GM18858 (cell line): ENCODE measurements around the gene PTPRN2.
"Not testable (repeated sequence)": the region's sequence is repeated elsewhere in the genome, so short reads cannot be mapped to it uniquely, and the experiment has no call there.

Experiments
- ATAC-seq: cut with Tn5 transposase; IDR thresholded peaks from one replicate; pipeline ENCODE4 v1.9.1; 2021; ENCODE audit not compliant: unreplicated experiment

PTPRN2 gene

GRCh38 chr7:158357106-158357897 lies 230.3 kb downstream of the PTPRN2 start:
- no peak for ATAC-seq

DNA sequence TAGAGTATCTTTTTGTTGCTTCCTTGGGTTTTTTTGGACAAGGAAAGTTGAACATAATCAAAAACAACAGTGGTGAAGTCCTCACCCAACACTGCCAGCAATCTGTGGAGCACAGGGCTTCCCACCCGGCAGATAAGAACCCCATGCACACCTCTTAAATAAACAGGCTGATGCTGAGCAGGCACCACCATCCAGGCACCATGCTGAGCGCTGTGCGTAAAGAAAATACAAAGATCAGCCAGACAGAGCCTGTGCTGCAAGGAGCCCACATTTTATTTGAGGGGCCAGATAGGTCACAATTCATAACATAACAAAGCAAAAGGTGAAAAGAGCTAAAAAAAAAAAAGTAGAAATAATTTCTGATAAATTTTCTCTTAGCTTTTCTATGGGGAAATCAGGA lies 231.2 kb downstream of the PTPRN2 start:
- ATAC-seq, result no peak

GRCh38 chr7:158355456-158356065 lies 232.1 kb downstream of the PTPRN2 start:
- ATAC-seq, result no peak

- no peak for ATAC-seq
Measured at GRCh38 chr7:158354861-158355260, 232.8 kb downstream of the PTPRN2 start.

GRCh38 chr7:158353606-158354570 lies 233.7 kb downstream of the PTPRN2 start:
- ATAC-seq, result no peak

DNA sequence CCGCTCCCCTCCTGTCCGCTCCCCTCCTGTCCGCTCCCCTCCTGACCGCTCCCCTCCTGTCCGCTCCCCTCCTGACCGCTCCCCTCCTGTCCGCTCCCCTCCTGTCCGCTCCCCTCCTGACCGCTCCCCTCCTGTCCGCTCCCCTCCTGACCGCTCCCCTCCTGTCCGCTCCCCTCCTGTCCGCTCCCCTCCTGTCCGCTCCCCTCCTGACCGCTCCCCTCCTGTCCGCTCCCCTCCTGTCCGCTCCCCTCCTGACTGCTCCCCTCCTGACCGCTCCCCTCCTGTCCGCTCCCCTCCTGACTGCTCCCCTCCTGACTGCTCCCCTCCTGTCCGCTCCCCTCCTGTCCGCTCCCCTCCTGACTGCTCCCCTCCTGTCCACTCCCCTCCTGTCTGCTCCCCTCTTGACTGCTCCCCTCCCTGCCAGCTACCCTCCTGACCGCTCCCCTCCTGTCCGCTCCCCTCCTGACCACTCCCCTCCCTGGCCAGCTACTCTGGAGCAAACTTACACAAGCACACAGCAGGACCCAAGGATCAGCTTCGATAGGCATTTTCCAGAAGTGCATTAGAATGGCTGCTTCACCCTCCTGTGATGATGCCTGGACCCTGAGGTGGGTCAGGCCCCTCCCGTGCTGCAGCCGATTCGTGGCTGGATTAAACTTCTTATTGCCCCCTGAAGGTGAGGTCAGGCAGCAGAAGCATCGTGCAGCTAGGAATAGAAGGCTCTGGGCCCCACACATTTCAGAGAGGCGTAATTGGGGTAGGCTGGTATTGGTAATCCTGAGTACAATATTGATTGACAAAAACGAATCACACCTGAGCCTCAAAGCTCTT lies 235.5 kb downstream of the PTPRN2 start:
- ATAC-seq, result not testable (repeated sequence)

GRCh38 chr7:158351481-158351880 lies 236.1 kb downstream of the PTPRN2 start:
- no peak for ATAC-seq

GRCh38 chr7:158351051-158351450 lies 236.6 kb downstream of the PTPRN2 start:
- ATAC-seq, result no peak

DNA sequence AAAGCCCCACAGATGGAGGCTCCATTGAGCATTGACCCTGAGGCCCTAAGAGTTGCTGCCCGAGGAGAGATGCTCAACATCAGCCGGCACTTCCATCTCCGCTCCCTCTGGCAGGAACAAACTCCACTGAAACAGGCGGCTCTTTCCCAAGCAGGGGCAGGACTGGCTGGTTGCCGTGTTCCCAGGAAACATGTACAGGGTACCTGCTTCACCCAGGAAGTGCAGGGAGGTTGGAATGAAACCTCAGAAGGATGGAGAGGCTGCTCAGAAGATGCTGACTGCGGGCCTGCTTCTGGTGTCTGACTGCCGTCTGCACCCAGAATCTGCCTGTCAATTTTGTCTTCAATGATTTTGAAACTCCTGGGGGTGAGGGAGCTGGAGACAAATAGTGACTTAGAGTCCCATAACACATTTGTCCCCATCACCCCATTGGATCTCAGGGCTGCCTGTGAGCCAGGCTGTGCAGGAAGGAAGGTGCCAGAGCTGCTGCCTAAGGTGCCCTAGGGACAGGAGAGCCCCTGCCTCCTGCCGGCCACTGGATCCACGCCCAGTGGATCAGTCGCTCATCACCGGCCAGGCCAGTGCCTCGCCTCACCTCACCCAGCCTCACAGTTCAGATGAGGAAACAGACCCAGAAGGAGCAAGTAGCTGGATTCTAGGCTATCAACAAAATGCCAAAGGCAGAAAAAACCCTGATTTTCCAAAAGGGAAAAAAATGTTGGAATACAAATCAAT lies 237.3 kb downstream of the PTPRN2 start:
- no peak for ATAC-seq

DNA sequence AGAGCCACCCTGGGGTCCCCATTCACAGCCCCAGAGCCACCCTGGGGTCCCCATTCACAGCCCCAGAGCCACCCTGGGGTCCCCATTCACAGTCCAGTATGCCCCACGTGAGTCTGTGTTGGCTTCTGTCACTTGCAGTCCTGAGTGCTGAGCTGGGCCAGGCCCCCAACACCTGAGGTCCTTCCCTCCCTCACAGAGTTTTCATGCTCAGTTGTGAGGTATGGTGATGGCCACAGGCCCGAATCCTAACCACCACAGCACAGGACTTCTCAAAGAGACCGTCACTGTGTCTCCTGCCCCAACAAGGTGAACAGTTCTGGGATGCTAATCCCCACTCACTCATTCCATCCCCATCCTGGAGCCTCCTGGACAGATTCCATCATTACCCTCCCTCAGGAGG lies 239.2 kb downstream of the PTPRN2 start:
- no peak for ATAC-seq

DNA sequence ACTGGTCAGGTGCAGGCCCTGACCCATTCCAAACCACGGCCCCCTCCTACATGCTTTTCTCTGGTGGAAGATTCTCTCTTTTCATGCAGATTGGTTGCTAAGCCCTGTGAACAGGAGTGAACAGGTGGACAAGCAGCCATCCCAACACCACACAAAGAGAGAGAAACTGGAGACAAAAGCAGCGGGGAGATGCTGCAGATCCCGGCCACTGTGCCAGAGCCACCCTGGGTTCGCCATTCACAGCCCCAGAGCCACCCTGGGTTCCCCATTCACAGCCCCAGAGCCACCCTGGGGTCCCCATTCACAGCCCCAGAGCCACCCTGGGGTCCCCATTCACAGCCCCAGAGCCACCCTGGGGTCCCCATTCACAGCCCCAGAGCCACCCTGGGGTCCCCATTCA lies 239.6 kb downstream of the PTPRN2 start:
- not testable (repeated sequence) for ATAC-seq

DNA sequence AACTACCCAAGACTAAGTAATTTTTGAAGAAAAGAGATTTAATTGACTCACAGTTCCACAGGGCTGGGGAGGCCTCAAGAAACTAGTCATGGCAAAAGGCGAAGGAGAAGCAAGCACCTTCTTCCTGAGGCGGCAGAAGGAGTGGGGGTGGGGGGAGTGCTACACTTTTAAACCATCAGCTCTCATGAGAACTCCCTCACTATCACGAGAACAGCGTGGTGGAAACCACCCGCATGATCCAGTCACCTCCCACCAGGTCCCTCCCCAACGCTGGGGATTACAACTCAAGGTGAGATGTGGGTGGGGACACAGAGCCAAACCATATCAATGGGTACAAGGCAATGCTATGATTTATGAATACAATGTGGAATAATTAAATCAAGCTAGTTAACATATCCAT lies 241.9 kb downstream of the PTPRN2 start:
- ATAC-seq, result no peak

DNA sequence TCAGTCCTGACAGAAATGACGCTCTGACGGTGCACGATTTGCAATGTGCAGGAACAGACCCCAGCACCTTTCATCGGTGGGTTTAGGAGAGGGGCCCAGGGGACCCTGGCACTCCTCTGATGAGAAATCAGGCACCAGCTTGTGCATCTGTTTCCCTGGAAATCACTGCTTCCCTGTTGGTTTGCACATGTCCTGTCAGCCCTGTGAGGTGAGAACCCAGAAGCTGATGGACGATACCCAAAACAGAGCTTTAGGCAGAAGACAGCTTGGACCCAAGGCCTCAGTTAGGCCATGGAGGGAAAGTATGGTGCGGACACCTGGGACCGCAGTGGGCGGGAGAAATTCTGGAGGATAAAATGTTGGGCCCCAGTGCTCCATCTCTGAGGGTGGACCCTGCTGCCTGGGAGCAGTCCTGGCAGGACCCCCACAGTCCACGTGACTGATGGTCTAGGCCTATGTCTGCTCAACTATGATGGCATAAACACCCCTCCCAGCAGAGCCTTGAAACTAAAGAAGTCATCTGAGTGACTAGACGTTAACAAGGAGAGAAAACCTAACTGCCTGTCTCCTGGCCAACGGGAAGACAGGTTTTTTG lies 242.8 kb downstream of the PTPRN2 start:
- ATAC-seq, result no peak

- ATAC-seq, result no peak
Measured at GRCh38 chr7:158343936-158344455, 243.6 kb downstream of the PTPRN2 start.

GRCh38 chr7:158343526-158343925 lies 244.1 kb downstream of the PTPRN2 start:
- ATAC-seq, result no peak

- not testable (repeated sequence) for ATAC-seq
Measured at GRCh38 chr7:158341097-158341496, 246.5 kb downstream of the PTPRN2 start.

DNA sequence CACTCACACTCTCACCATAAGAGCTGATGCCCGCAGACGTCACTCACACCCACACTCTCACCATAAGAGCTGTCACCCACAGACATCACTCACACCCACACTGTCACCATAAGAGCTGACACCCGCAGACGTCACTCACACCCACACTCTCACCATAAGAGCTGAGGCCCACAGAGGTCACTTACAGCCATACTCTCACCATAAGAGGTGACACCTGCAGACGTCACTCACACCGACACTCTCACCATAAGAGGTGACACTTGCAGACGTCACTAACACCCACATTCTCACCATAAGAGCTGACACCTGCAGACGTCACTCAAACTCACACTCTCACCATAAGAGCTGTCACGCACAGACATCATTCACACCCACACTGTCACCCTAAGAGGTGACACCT lies 250.7 kb downstream of the PTPRN2 start:
- not testable (repeated sequence) for ATAC-seq

DNA sequence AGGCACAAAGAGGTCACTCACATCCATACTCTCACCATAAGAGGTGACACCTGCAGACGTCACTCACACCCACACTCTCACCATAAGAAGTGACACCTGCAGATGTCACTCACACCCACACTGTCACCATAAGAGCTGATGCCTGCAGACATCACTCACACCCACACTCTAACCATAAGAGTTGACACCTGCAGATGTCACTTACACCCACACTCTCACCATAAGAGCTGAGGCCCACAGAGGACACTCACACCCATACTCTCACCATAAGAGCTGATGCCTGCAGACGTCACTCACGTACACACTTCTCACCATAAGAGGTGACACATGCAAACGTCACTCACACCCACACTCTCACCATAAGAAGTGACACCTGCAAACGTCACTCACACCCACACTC lies 255.1 kb downstream of the PTPRN2 start:
- ATAC-seq, result not testable (repeated sequence)

GRCh38 chr7:158331826-158332450 lies 255.7 kb downstream of the PTPRN2 start:
- not testable (repeated sequence) for ATAC-seq
